GM13976 (cell line): ENCODE measurements around the gene CAPS.

ENCODE experiments used
- DNase-seq: peaks from one replicate; pipeline ENCODE4 v3.0.0; 2012; ENCODE audit warnings: low spot score
- CTCF ChIP-seq: IDR thresholded peaks from 2 replicates; pipeline ENCODE4 v1.5.1; 2012; ENCODE audit warnings: borderline replicate concordance, mild to moderate bottlenecking; ENCODE audit not compliant: insufficient read depth; ENCODE audit errors: extremely low read depth, missing control alignments, control extremely low read depth
- in situ Hi-C: fragments of 300-500 bp; cut with MboI; formaldehyde crosslinking; loops from one replicate; pipeline ENCODE4 v1.12.0; 2022; ENCODE audit warnings: low sequenced_read_pairs, mixed read lengths, inconsistent platforms; ENCODE audit not compliant: unreplicated experiment

CAPS gene

GRCh38 chr19:5893907-5894703 lies 19.9 kb upstream of the CAPS start:
- no peak for DNase-seq
- in situ Hi-C loops = no loop called here
- no peak for TF ChIP-seq CTCF

DNA sequence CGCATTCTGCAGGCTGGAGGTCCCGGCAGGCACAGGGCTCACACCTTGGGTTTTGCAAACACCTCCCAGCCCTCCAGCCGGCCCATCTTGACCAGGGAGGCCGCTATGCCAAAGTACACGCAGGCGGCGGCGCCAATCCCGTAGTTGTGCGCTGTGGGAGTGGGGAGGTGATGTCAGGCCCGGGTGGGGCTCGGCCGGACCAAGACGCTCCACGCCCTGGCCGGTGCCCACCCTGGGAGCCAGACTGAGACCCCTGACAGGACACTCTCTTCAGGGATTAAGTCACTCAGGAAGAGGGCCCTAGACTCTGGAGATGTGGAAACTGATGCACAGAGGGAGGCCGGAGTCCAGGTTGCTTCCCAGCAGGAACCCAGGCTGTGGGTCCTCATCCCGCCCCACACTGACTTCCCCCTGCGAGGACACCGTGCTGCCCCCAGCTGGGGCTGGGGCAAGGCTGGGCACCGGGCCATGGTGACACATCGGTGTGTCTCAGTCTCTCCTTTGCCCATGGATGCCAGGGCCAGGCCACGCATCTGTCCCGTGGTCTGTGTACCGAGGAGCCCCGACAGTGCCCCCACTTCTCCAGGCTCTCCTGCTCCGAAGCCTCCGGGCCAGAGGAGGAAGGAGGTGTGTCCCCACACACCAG lies 19.2 kb upstream of the CAPS start:
- TF ChIP-seq CTCF = no peak
- in situ Hi-C loops = no loop called here

DNA sequence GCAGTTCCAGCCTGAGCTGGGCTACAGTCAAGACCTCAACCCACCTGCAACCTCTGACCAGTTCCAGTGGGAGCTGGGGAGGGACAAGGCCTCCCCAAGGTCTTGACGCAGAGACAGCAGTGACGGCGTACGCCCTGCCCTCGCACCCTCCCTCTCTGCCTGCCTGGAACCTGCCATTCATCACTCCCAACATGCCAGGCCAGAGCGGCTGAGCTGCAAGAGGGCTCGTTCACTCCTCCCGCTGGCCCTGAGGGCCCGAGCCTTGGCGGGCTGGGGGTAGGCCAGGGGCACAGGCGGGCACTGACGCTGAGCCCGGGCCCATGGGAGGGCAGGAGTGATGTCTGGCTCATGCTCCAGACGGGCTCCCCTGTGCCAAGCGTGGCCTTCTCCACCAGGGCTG lies 18.6 kb upstream of the CAPS start:
- no peak for DNase-seq
- in situ Hi-C loops = no loop called here
- no peak for TF ChIP-seq CTCF

More for the DNA sequence above, 19.2 kb upstream of the CAPS start:
- DNase-seq = no peak

DNA sequence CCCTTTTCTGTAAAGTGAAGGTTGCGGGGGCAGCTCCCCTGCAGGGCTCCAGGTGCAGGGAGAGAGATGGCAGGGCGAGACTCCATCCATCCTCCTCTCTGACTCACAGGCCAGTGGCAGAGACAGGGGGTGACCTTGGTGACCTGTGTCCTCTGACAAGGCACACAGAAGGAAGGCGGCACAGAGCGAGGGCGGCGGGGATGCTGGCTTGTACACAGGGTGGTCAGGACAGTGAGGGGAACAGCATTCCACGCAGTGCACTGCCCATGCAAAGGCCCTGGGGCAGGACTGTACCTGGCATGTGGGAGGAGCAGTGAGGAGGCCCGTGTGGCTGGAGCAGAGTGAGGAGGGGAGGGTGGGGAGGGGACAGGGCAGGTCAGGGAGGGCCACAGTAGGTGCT lies 18.2 kb upstream of the CAPS start:
- DNase-seq = no peak
- in situ Hi-C loops = no loop called here
- no peak for TF ChIP-seq CTCF

DNA sequence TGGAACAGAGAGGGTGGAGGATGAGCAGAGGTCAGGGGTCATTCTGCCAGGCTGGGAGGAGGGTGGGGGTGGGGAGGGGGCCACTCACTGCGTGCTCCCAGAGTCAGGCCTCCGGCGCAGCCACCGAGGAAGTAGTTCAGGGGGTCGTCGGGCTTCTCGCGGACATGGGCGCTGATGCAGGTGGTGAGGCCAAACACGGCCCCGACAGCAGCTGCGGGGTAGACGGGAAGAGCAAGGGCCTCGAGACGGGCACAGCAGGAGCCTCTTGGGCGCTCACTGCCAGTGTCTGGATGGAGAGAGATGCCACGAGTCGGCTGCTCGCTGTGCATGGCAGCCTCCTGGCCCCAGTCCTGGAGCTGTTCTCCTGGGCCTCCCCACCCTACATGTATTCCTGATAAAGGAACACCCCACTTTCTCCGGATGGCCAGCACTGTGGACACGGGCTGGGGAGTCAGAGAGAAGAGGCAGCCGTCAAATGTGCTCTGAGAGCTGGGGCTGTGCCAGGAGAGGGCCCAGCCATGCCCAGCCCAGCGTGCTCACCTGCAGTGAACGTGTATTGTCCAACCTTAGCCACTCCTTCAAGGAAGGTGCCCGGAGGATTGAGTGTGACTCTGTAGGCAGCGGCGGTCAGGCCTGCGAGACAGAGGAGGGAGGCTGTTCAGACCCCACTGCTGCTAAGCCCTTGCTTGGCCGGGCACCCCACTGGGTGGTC lies 17.5 kb upstream of the CAPS start:
- no peak for TF ChIP-seq CTCF
- no peak for DNase-seq
- in situ Hi-C loops = no loop called here

- in situ Hi-C loops = no loop called here
- no peak for TF ChIP-seq CTCF
- DNase-seq = no peak
These were observed 16.7 kb upstream of the CAPS start for GRCh38 chr19:5897189-5897969.
